HS-27A (cell line): ENCODE results near the gene SYNPO.

Experiments used
- DNase-seq: peaks from one replicate; pipeline ENCODE4 v3.0.0-alpha.2; 2012; ENCODE audit warnings: low read depth, missing footprints

The SYNPO gene

GRCh38 chr5:150607105-150607504, 33.4 kb upstream of the SYNPO start:
- no peak for DNase-seq

- no peak for DNase-seq
Observed at GRCh38 chr5:150607991-150608390, 32.5 kb upstream of the SYNPO start.

- no peak for DNase-seq
Observed at GRCh38 chr5:150608991-150609390, 31.5 kb upstream of the SYNPO start.

- no peak for DNase-seq
Observed at GRCh38 chr5:150609843-150610584, 30.4 kb upstream of the SYNPO start.

GRCh38 chr5:150611026-150611425, 29.4 kb upstream of the SYNPO start:
- DNase-seq = no peak

GRCh38 chr5:150612405-150612804, 28.1 kb upstream of the SYNPO start:
- no peak for DNase-seq

GRCh38 chr5:150612905-150613670, 27.4 kb upstream of the SYNPO start:
- DNase-seq = no peak

- no peak for DNase-seq
Observed at GRCh38 chr5:150613991-150614660, 26.3 kb upstream of the SYNPO start.

- DNase-seq = no peak
Observed at GRCh38 chr5:150614661-150615060, 25.8 kb upstream of the SYNPO start.

- DNase-seq = no peak
Observed at GRCh38 chr5:150615141-150615699, 25.2 kb upstream of the SYNPO start.

GRCh38 chr5:150616024-150616470, 24.4 kb upstream of the SYNPO start:
- DNase-seq = no peak

GRCh38 chr5:150616506-150616905, 24.0 kb upstream of the SYNPO start:
- DNase-seq = no peak

GRCh38 chr5:150618163-150618562, 22.3 kb upstream of the SYNPO start:
- no peak for DNase-seq

GRCh38 chr5:150618588-150619281, 21.7 kb upstream of the SYNPO start:
- no peak for DNase-seq

GRCh38 chr5:150619359-150620230, 20.9 kb upstream of the SYNPO start:
- DNase-seq = no peak

- DNase-seq = no peak
Observed at GRCh38 chr5:150621301-150621700, 19.2 kb upstream of the SYNPO start.

GRCh38 chr5:150622157-150622556, 18.3 kb upstream of the SYNPO start:
- no peak for DNase-seq

- DNase-seq = no peak
Observed at GRCh38 chr5:150623152-150623877, 17.1 kb upstream of the SYNPO start.

- DNase-seq = no peak
Observed at GRCh38 chr5:150623878-150624216, 16.6 kb upstream of the SYNPO start.
